Panc1 (cell line): ENCODE measurements around the gene HCFC1. TPM values are rescaled to one million over a fixed set of nuclear protein-coding genes. Genes with fewer than 3 reads are reported as not detected.

Experiments used
- ATAC-seq: fragments of 200-7000 bp; cut with Tn5 transposase; 2 replicates; pipeline ENCODE4 v1.9.1; 2020; ENCODE audit warnings: mild to moderate bottlenecking, moderate library complexity
- BruUV-seq: library from RNA; stranded (reverse); fragments of 400-500 nt; replicated peaks from 2 replicates; lab custom pipeline; 2021; lab: Mats Ljungman, UMichigan
- CTCF ChIA-PET: fragments of 300-600 bp; sonication (Branson Sonifier 250); formaldehyde crosslinking; loops from one replicate; lab custom pipeline; 2022; ENCODE audit warnings: antibody characterized with exemption; lab: Charles Lee
- POLR2A ChIA-PET: fragments of 300-600 bp; sonication (Branson Sonifier 250); formaldehyde crosslinking; loops from one replicate; lab custom pipeline; 2022; ENCODE audit warnings: antibody characterized with exemption; lab: Charles Lee
- DNase-seq: peaks from one replicate; pipeline ENCODE4 v3.0.0-alpha.2; 2010; ENCODE audit warnings: low read depth, low spot score
- H3K27ac ChIP-seq: 2 replicates; pipeline ENCODE4 v1.5.1; 2011; ENCODE audit warnings: mild to moderate bottlenecking, low read length, inconsistent platforms
- H3K27me3 ChIP-seq: fragments of 200-500 bp; sonication (Bioruptor generic); 2 replicates; pipeline ENCODE4 v1.6.0; 2014; ENCODE audit warnings: low read length, inconsistent platforms; ENCODE audit not compliant: control insufficient read depth, insufficient read depth
- H3K36me3 ChIP-seq: fragments of 200-500 bp; sonication (Bioruptor generic); 2 replicates; pipeline ENCODE4 v1.5.1; 2014; ENCODE audit warnings: inconsistent platforms, mild to moderate bottlenecking, low read length, moderate library complexity; ENCODE audit not compliant: control insufficient read depth, insufficient read depth
- H3K4me1 ChIP-seq: 2 replicates; pipeline ENCODE4 v1.5.1; 2011; ENCODE audit warnings: inconsistent platforms, mild to moderate bottlenecking, low read length, moderate library complexity; ENCODE audit not compliant: control insufficient read depth, insufficient read depth
- H3K4me3 ChIP-seq, 2 experiments: 2 replicates each; pipeline ENCODE4 v1.5.1; 2011 to 2012; ENCODE audit warnings: low read depth in 2 of 2, low read length in 2 of 2, mild to moderate bottlenecking in 2 of 2, inconsistent platforms in 1 of 2, moderate library complexity in 1 of 2
- H3K9me3 ChIP-seq: fragments of 200-500 bp; sonication (Bioruptor generic); 2 replicates; pipeline ENCODE4 v1.5.1; 2014; ENCODE audit warnings: low read depth, mild to moderate bottlenecking, inconsistent platforms, low read length, moderate library complexity; ENCODE audit not compliant: control insufficient read depth, insufficient read depth
- POLR2AphosphoS5 ChIP-seq: IDR thresholded peaks from 2 replicates; pipeline ENCODE4 v1.6.1; 2012; ENCODE audit warnings: mild to moderate bottlenecking, low read depth, low read length, moderate library complexity
- REST ChIP-seq, 2 experiments: IDR thresholded peaks; 2 replicates each; pipeline ENCODE4 v1.6.1; 2011 to 2012; ENCODE audit warnings: low read depth in 2 of 2, control low read depth in 1 of 2, low read length in 1 of 2, mild to moderate bottlenecking in 1 of 2, moderate library complexity in 1 of 2; ENCODE audit not compliant: insufficient read depth in 1 of 2
- SIN3A ChIP-seq: IDR thresholded peaks from 2 replicates; pipeline ENCODE4 v1.6.1; 2012; ENCODE audit warnings: low read depth, mild to moderate bottlenecking, low read length, moderate library complexity, borderline replicate concordance; ENCODE audit not compliant: insufficient read depth
- TCF7L2 ChIP-seq: IDR thresholded peaks from 2 replicates; pipeline ENCODE4 v1.6.1; 2011; ENCODE audit warnings: mild to moderate bottlenecking, low read depth, low read length, inconsistent platforms
- in situ Hi-C: cut with HindIII; loops from 2 replicates; pipeline ENCODE4 v1.10.0; 2016; ENCODE audit warnings: low sequenced_read_pairs, low pct_unique_long_range_greater_than_20kb
- intact Hi-C: fragments of 100-400 bp; cut with micrococcal nuclease; formaldehyde crosslinking; loops from one replicate; pipeline ENCODE4 v1.10.0; 2022; ENCODE audit not compliant: unreplicated experiment
- total RNA-seq: library from RNA; stranded (reverse); gene quantifications from one replicate; pipeline ENCODE4 v1.2.1, GENCODE V29; 2021; ENCODE audit not compliant: unreplicated experiment
- TF ChIP-seq, protein P1 (sequence below): fragments of 450-650 bp; IDR thresholded peaks from 2 replicates; pipeline ENCODE4 v1.5.1; 2017; ENCODE audit warnings: mild to moderate bottlenecking

Gene HCFC1
- total RNA-seq, 1 experiment from 2014 or later = 113 TPM

- Histone ChIP-seq H3K27ac (peak overlapping the region; percentile 97), H3K4me3 (peak overlapping the region; percentile 59 to 91), H3K27me3 (no peaks in the 10 kb centered on the region), H3K4me1 (peaks cover 48% of the 10 kb centered on the region), H3K9me3 (no peaks in the 10 kb centered on the region), H3K36me3 (no peaks in the 10 kb centered on the region)
- in situ Hi-C loops = no loop called here
- ATAC-seq (no peak), DNase-seq (no peak)
- no TSS peak for BruUV-seq
- TF ChIP-seq TCF7L2 = no peak
- TF ChIP-seq POLR2AphosphoS5 = no peak
- no peak for TF ChIP-seq REST (IDR thresholded peaks at IDR 0.05; ENCODE audit: insufficient read depth in 1 of 2, low read depth in 2 of 2, low read length in 1 of 2)
- TF ChIP-seq, protein P1, sequence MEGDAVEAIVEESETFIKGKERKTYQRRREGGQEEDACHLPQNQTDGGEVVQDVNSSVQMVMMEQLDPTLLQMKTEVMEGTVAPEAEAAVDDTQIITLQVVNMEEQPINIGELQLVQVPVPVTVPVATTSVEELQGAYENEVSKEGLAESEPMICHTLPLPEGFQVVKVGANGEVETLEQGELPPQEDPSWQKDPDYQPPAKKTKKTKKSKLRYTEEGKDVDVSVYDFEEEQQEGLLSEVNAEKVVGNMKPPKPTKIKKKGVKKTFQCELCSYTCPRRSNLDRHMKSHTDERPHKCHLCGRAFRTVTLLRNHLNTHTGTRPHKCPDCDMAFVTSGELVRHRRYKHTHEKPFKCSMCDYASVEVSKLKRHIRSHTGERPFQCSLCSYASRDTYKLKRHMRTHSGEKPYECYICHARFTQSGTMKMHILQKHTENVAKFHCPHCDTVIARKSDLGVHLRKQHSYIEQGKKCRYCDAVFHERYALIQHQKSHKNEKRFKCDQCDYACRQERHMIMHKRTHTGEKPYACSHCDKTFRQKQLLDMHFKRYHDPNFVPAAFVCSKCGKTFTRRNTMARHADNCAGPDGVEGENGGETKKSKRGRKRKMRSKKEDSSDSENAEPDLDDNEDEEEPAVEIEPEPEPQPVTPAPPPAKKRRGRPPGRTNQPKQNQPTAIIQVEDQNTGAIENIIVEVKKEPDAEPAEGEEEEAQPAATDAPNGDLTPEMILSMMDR = no peak
- TF ChIP-seq SIN3A = no peak
- ChIA-PET POLR2A (interaction anchor here (0.6 kb wide), 1 partner anchor 10 kb away, joined by 6 read pairs; no protein-coding TSS in a partner anchor), CTCF (interaction anchor here (0.6 to 0.8 kb wide), 2 partner anchors 48 to 289 kb away, joined by 3 to 10 read pairs; no protein-coding TSS in a partner anchor)
- intact Hi-C loops = no loop called here
Observed at GRCh38 chrX:154017766-154018517, 46.3 kb upstream of the HCFC1 start.

DNA sequence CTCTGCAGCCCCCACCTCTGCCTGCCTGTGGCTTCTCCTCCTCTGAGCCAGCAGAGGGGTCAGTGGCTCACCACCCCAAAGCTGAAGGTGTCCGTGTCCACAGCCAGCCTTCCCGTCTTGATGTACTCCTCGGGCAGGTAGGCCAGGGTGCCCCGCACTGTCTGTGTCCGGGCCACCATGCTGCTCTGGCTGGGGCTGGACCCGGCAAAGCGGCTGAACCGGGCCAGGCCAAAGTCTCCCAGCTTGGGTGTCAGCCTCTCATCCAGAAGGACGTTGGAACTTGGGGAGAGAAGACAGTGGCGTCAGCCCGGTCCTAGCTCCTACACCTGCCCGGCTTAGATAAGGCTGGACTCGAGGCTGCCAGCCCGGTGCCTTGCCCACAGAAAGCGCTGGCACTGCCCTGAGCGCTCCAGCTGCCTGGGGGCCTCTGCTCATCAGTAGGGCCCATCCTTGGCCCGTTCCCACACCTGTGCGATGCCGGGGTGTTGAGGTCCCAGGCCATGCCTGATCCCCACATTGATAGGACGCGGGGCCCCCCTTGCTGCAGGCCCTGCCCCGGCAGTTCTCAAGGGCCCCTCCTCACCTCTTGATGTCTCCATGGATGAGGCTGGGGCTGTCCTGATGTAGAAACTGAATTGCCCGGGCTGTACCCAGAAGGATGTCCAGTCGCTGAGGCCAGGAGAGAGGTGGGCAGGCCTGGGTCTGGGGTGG is 44.9 kb upstream of the HCFC1 start:
- Histone ChIP-seq H3K27me3 (no peaks in the 10 kb centered on the region), H3K4me3 (no peak overlapping the region), H3K9me3 (no peaks in the 10 kb centered on the region), H3K36me3 (no peaks in the 10 kb centered on the region), H3K27ac (no peak overlapping the region), H3K4me1 (peaks cover 39% of the 10 kb centered on the region)
- DNase-seq (no peak), ATAC-seq (no peak)
- ChIA-PET CTCF (no interaction called here), POLR2A (no interaction called here)
- intact Hi-C loops (no loop called here), in situ Hi-C loops (no loop called here)
- TF ChIP-seq TCF7L2 = no peak
- TF ChIP-seq, protein P1 = no peak
- no peak for TF ChIP-seq SIN3A
- no peak for TF ChIP-seq POLR2AphosphoS5
- no peak for TF ChIP-seq REST (IDR thresholded peaks at IDR 0.05; ENCODE audit: insufficient read depth in 1 of 2, low read depth in 2 of 2, low read length in 1 of 2)
- no TSS peak for BruUV-seq
